Middle frontal gyrus (tissue), 1 donor: Measurements from ENCODE around the gene METTL1.

Experiments used
- DNase-seq: peaks from one replicate; pipeline ENCODE4 v3.0.0-alpha.2; 2015; ENCODE audit warnings: low spot score; ENCODE audit errors: extremely low spot score

METTL1 gene

GRCh38 chr12:57769594-57769993, 2.3 kb downstream of the METTL1 start:
- no peak for DNase-seq

- no peak for DNase-seq
Measured at GRCh38 chr12:57767876-57768275, 4.0 kb downstream of the METTL1 start.

GRCh38 chr12:57767305-57767698, 4.6 kb downstream of the METTL1 start:
- DNase-seq, result no peak

DNA sequence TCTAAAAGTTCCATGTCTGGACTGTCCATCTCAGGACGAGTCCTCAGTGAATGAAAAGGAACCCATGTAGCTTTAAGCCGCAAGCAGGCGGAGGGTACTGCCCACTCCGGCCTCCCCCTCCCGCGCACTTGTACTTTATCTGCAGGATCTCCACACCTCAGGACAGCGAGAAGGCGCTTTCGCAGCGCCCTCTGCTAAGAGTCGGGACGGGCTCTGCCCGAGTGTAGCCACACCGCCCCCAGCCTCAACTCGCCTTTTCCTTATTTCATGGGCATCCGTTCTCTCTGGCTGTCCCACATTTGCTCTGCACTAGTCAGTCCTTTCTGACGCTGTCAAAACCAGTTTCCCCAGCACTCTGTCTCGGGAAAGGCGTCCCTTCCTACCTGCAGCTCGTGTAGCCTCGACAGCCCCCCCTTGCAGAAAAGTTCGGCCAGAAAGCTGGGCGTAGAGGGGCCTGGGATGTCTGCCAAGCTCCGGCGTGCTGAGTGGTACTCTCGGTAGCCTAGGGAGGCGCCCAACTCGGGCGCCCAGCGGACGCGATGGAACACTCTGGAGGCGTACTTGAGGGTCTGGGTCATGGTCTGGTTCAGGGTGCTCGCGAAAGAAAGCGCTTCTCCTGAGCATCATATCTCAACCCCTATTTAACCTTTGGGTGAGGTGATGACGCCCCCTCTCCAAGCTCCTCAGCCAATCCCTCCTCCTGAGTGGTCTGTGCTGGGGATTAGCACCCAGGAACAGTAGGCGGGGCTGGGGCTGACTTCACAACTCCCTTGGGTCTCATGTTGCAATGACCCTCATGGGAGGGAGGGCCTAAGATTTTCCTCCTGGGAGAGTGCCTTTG, 5.2 kb downstream of the METTL1 start, which contains the start of gene CYP27B1:
Gene CYP27B1, minus strand, starts transcription at position 615 of the 841 bp plus-strand sequence. Its CDS starts 37 bp downstream, at position 578.
- no peak for DNase-seq

GRCh38 chr12:57765698-57766463, 6.0 kb downstream of the METTL1 start:
- DNase-seq, result no peak

GRCh38 chr12:57765003-57765697, 6.8 kb downstream of the METTL1 start:
- DNase-seq, result no peak

- DNase-seq, result no peak
Measured at GRCh38 chr12:57764662-57765002, 7.3 kb downstream of the METTL1 start.

GRCh38 chr12:57763881-57764661, 7.8 kb downstream of the METTL1 start:
- DNase-seq, result no peak

- no peak for DNase-seq
Measured at GRCh38 chr12:57762463-57762862, 9.4 kb downstream of the METTL1 start.

- no peak for DNase-seq
Measured at GRCh38 chr12:57761391-57761998, 10.4 kb downstream of the METTL1 start.

GRCh38 chr12:57760347-57760982, 11.4 kb downstream of the METTL1 start:
- DNase-seq, result no peak

- no peak for DNase-seq
Measured at GRCh38 chr12:57759360-57759980, 12.4 kb downstream of the METTL1 start.

DNA sequence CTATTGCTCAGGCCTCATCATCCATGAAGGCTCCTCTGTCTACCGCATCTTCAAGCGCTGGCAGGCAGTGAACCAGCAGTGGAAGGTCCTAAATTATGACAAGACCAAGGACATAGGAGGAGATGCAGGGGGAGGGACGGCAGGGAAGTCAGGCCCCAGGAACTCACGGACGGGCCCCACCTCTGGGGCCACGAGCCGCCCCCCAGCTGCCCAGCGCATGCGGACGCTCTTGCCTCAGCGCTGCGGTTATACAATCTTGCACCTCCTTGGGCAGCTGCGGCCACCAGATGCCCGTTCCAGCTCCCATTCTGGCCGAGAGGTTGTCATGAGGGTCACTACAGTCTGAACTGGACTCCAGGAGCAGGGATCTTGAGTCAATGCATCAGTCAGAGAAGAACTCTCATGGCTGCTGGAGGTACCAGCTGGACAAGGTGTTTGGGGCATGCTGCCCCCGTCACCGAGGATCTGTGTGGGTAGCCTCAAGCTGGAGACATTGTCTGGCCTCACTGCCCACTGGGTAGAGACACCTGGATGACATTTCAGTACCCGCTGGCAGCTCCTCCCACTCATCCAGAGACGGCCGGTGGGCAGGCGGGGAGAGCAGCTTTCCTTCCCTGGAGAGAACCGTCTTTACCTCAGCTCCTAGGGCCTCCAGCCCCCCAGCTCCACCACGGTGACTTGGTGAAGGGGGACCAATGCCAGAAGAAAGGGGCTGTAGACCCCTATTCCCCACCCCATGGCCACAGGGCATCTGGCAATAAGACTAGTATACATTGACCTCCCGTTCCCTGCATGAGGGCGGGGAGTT, 13.1 kb downstream of the METTL1 start:
- DNase-seq, result no peak

DNA sequence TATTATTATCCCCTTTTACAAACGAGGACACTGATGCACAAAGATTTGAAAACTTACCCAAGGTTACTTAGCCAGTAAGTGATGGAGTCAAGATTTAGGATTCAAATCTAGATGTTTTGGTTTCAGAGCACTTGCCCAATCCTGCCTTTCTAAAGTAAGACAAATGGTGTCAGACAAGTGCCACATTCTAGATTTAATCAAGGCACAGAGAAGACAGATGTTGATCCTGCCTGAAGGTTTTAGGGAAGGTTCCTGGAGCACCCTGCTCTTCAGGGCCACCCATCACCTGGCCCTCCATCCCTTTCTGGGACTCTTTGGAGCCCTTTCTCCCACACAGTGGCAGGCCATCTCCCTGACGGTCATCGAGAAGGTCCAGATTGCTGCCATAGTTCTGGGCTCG, 14.1 kb downstream of the METTL1 start:
- DNase-seq, result no peak

GRCh38 chr12:57756406-57757341, 15.2 kb downstream of the METTL1 start:
- DNase-seq, result no peak

DNA sequence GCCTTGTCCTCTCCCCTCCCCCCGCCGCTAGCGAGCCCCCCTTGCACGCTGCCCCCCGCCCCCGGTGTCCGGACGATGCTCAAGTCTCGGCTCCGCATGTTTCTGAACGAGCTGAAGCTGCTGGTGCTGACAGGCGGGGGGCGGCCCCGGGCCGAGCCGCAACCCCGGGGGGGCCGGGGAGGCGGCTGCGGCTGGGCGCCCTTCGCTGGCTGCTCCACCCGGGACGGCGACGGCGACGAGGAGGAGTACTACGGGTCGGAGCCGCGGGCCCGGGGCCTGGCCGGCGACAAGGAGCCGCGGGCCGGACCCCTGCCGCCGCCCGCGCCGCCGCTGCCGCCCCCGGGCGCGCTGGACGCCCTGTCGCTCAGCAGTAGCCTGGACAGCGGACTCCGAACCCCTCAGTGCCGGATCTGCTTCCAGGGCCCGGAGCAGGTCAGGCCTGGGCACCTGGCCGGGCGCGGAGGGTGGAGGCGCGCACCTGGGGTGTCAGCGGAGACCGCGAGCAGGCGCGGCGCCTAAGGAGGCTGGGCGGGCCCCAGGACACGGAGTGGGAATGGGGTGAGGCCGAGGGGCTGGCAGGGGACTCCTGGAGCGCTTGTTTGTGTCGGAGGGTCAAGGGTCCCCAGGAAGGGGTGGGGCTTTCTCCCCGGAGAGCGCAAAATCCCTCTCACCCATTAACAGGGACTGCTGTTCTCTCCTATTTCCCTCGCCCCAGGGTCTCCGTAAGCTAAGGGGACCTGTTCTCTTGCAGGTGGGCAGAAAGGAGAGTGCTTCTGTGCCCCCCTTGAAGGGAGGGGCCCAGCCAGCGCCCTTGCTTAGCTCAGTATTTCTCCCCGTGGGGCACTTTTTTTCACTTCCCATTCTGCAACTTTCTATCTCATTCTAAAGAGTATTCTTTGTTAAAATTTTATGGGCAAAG, 16.2 kb downstream of the METTL1 start:
- no peak for DNase-seq

DNA sequence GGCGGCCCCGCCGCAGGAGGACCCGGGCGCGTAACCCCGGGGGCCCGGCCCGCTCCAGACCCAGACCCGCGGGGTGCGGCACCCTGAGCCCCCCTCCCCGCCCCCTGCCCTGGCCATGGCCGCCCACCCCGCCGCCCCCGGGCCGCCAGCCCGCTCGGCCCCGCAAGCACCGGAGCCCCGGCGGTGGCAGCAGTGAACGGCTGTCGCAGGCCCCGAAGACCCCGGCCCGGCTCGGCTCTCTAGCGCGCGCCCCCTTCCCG, 16.8 kb downstream of the METTL1 start:
- DNase-seq, result no peak
